GM18867 (cell line): ENCODE measurements around the gene SIAH1.
A peak's percentile ranks its signal among the peaks of the same experiment; 100 is the strongest.
"Not testable (repeated sequence)": the region's sequence is repeated elsewhere in the genome, so short reads cannot be mapped to it uniquely, and the experiment has no call there.

ENCODE experiments used
- ATAC-seq: cut with Tn5 transposase; IDR thresholded peaks from one replicate; pipeline ENCODE4 v1.9.1; 2021; ENCODE audit warnings: mild to moderate bottlenecking, moderate library complexity; ENCODE audit not compliant: unreplicated experiment

SIAH1 gene

DNA sequence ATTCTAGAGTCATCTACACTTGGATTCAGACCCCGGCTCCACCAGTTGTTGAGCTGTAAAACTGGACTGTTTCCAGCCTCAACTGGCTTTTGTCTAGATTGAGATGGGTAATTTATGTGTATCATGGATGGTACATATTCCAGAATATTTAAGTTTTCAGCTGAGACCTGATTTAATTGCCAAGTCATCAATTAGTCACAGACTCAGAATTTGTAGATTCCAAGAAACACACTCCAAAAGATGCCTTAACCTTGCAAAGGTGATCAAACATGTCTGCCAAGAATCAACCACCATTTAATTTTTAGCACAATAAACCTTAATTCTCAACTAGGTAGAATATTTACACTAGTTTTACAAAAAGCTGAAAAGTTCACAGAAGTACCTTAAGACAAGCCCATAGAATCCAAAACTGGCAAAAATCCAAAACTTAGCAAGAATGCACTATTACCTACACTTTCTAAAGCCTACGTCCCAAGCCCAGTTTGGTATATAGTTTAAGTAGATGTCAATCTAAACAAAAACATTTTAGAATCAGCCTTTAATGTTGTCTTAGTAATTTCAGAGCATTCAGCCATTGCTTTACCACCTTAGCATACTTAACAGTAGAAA lies 17.7 kb downstream of the SIAH1 start:
- ATAC-seq = no peak

DNA sequence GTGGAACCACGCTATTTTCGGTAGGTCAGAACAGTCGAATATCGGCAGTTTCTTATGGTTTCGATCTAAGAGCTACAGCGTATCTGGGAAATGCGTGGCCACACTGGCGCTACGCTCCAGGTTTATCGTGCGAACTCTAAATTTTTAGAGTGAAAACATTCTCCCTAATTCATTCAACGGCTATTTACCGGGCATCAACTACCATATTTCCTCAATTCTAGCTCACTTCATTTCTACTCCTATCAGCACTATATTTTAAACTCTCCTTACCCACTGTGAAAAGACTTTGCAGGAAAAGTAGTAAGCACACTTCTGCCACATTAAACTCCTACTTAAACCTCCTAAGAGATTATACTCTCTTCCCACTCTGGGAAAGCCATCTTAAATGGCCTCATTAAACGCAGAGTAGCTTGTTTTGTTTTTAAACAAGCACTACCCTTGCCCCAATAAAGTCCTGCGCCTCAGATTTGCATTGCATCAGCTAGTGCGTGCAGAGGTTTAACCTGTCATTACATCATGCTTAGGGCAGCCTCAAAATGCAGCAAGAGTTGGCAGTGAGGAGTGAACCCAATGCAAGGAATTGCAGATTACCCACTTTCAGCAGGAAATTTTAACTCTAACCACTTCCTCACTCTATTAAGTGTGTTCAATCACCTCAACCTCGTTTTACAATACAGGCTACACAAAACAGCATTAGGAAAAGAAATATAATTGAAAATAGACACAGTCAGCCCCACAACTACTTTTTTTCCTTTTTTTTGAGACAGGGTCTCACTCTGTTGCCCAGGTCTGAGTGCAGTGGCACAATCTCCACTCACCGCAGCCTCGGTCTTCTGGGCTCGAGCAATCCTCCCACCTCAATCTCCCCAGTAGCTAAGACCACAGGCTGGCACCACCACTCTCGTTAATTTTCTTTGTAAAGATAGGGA lies 18.8 kb downstream of the SIAH1 start:
- ATAC-seq = peak; percentile 70

DNA sequence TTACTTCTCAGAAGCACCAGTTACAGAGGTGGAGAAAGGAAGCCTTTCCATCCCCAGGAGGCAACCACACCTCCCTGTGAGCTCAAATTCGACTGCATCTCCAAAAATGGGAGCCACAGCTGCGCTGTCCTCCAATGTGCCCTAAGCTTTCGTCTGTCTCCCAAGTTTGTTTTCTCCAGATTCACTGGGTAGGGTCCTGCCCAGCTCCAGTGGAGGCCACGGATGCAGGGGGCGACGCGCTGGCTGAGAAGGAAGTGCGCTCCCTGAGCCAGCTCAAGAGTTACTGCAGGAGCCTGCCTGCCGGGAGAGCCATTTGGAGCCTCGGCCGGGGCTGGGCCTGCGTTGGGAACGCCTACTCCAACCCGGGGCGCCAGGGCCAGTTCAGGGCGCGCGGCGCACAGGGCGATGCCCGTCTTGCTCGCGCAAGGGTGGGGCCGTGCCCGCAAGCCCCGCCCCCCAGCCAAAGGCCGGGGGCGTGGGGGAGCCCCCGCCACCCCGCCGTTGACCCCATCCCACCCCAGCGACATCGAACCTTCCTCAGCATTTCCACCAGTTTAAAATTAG lies 19.5 kb downstream of the SIAH1 start:
- peak; percentile 95 for ATAC-seq

DNA sequence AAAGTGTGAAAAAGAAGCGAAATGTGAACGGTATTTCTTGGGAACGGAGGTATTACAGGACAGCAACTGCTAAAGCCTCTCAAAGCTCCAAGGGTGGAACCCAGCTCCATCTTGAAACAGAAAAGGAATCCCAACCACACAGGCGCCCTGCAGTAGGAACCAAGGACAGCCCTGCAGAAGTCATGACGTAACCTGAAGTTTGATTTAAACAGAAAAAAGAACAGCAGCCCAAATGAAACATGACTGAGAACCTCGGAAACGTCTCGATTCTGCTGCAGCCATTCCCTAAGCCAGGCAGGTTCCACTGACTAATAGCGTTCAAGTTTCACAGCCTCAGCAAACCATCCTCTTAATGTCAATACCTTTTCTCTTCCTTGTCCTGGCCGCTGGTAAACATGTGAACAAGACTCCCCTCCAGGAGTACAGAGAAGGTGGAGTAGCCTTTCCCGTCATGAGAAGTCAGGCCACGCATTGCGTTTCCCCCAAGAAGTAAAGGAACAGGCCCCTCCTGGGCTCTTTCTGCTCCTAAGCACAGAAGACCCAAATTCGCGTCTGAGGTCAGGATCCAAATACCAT lies 20.1 kb downstream of the SIAH1 start:
- no peak for ATAC-seq

DNA sequence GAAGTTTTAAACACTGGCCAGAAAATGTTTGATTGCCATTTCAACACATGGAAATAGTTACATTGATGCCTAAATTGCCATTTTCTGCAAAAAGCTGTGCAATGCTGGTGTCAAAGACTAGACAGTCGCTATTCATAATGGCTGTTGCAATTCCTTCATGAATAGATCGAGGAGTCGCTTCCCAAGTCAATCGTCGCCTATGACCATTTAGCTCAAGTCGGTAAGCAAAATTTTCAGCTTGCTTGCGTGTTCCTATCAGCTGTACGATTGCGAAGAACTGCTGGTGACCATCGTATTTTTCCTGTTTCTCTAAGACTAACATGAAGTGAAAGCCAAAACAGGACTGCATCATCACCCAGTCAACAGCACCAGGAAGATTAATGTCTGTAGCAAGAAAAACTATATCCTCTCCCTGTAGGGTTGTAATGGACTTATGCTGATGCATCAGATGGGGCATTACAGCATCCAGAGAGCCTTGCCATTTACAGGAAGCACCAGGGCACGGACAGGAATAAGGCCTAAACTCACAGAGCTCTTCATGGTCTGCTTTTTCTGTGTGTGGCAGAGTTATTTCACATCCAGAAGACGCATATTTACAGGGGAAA lies 23.6 kb downstream of the SIAH1 start:
- no peak for ATAC-seq

DNA sequence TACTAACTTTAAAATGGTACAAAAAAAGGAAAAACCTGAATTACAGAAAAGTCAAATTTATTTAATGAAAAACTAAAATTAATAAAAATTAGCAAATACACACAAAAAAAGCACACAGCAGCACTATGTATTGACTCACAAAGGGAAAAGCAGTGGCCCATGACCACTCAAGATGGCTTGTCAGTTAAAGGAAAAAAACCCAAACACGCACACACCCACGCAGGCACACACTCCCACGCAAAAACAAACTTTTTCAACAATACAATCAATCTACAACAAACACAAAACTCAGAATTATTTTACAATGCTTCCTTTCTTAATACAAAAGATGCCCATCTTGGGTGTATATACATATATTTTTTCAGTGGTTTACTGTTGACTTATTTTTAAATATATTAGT lies 24.2 kb downstream of the SIAH1 start:
- no peak for ATAC-seq

DNA sequence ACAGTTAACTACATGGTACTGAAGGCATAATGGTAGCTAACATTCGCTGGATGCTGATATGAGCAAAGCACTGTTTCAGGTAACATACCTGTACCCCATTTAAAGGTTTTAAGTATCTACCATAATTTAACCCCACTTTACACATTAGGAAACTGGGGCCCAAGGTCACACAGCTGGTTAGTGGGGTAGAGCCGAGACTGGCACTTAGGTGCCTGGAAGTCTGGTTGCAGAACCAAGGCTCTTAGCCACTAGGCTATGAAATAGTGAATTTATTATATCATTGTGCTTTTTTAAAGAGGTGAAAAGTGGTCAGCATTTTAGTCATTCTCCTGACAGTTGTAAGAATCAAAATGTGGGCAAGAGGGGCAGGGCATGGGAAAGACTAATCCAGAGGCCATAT lies 25.2 kb downstream of the SIAH1 start:
- no peak for ATAC-seq

DNA sequence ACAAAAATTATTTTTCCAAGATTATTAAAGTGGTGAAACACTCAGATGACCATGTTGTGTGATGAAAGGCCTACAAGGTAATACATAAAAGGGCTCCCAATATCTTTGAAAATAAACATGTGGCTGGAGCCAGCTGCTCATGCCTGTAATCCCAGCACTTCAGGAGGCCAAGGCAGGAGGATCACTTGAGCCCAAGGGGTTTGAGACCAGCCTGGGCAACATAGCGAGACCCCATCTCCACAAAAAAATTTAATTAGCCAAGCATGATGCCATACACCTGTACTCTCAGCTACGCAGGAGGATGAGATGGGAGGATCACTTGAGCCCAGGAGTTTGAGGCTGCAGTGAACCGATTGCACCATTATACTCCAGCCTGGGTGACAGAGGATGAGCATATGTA lies 26.8 kb downstream of the SIAH1 start:
- no peak for ATAC-seq

DNA sequence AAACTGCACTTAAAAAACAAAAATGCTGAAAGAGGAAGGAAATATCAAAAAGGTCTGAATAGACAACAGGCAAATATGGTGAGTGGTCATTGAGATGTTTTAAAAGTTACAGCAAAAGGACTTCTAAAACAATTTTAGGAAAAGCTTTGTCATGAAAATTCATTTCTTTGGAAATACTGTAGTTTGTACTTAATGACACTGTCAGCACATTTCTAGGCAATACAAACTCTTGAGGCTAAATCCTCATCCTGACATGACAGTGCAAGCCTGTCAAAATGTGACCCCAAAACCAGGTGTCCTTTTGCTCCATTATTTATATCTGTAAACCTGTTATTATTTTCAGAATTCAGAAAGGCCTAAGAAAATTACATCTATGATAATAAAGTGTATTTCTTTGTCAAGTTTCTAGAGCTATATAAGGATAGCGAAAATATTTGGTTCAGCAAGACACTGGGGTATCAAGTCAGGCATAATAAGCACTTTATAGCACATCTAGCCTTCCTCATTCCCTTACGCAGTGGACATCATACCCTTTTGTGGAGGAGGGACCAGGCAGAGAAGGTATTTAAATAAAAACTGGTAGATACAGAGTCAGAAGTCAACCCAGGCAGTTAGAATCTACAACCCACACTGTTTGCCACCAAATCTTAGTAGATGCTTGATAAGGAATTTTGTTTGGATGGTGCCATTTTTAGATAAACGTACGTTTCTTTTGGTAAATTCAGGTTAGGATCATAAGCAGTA lies 28.4 kb downstream of the SIAH1 start:
- no peak for ATAC-seq

DNA sequence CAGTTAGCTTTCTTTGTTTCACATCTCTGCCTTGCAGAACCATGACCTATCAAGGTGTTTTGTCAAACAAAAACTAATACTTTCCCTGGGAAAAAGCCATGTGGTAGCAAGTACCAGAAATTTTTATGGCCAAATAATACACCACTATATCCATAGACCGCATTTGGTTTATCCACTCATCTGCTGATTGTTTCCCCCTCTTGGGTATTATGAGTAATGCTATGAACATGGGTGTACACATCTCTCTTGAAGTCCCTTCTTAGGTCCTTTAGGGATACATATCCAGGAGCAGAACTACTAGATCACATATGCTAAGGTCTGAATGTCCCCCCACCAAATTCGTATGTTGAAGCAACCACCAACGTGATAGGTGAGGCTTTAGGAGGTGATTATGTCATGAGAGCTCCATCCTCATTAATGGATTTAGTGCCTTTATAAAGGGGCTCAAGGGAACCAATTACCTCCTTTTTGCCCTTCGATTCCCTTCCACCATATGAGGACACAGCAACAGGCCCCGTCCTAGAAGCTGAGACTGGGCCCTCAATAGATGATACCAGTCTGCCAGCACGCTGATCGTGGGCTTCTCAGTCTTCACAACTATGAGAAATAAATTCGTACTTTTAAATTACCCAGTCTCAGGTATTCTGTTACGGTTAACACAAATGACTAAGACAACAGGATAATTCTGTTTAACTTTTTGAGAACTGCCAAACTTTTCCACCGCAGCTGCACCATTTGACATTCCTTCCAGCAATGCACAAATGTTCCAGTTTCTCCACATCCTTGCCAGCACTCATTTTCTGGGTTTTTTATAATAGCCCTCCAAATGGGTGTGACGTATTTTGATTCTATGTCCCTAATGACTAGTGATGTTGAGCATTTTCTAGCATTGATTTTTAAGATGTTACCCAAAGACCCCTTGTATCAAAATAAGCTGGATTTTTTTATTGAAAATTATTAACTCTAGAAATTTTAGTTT lies 30.0 kb downstream of the SIAH1 start:
- no peak for ATAC-seq

DNA sequence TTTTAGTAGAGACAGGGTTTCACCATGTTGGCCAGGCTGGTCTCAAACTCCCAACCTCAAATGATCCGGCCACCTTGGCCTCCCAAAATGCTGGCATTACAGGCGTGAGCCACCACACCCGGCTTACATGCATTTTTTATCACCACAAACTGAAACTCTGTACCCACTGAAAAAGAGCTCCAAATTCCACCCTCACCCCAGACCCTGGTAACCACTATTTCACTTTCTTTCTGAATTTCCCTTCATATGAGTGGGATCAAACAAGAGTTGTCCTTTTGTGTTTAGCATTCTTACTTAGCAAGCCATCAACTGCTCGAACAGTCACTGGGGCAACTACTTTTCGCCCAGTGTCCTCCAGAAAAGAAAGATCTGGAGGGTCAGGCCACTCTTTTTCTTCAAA lies 30.8 kb downstream of the SIAH1 start:
- ATAC-seq = not testable (repeated sequence)

DNA sequence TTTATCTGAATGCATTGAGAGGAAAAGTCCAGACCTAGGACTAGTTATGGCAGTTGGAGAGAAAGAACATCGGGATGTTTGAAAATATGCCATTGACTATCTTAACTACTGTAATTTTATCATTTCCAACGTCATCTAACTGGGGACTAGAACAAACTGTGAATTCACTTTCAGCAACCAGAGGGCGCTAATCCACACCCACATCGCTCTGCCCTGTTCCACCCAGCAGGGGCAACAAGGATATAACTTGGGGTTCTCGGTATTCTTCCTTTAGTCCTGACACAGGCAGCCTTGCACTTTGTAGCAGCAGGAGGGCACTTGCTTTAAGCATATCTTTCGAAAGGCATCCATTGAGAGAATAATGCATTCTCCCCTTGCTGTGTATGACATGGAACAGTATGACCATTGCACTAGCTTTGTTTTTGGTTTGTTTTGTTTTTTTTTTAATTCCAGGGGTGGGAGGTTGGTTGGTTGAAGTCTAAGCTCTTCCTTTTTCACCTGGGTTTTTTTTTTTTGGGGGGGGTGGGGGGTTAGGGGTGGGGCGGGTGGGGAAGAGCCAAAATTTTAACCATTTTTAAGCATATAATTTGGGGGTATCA lies 31.5 kb downstream of the SIAH1 start:
- ATAC-seq = peak; percentile 91

DNA sequence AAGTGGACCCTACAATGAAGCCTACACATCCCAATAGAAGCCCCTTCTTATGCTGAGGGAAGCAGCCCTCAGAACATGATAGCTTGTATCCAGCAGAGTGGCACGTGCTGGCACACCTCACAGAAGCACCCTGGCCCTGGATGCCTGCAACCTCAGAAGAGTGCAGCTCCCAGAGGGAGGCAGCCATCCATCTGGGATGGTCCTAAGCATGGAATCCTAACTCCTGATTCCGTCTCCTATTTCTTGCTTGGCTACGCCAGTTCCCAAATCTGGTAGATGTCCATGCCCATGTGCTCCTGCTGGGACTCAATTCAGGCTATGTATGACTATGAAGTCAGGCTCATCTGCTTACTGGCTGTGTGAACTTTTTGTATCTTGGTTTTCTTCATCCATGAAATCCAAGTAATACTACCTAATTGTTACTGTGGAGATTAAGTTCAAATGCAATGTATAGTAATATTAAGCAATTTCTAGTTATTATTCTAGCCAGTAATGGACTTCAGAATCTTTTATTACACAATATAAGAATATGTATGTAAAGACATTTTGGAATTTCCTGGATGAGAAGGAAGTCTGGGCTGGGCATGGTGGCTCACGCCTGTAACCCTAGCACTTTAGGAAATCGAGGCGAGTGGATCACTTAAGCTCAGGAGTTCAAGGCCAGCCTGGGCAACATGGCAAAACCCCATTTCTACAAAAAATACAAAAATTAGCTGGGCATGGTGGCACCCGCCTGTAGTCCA lies 32.4 kb downstream of the SIAH1 start:
- ATAC-seq = no peak

DNA sequence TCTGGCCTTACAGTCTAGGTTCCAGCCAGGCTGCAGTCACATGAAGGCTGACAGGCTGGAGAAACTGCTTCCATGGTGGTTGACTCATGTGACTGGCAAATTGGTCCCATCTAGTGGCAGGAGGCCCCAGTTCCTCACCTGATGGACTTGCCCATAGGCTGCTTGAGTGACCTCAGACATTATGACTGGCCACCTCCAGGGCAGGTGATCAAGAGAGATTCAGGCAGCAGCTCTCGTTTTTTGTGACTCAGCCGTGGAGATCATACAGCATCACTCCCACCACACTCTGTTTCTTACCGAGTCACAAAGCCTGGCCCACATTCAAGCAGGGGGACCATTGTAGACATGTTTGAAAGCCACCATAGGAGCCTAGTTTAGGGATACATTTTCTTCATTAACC lies 34.5 kb downstream of the SIAH1 start:
- ATAC-seq = no peak

DNA sequence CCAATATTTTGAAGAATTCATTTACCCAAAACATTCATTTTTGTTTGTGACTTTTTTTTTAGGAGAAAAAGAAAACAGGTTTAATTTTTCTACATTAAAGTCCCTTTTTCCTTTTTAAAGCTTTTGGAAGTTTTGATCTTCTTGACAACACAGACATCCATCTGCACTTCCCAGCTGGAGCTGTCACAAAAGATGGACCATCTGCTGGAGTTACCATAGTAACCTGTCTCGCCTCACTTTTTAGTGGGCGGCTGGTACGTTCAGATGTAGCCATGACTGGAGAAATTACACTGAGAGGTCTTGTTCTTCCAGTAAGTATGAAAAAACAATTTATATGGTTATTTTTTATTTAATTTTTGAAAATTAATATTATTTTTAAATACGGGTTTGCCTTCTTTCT lies 37.2 kb downstream of the SIAH1 start:
- ATAC-seq = no peak

DNA sequence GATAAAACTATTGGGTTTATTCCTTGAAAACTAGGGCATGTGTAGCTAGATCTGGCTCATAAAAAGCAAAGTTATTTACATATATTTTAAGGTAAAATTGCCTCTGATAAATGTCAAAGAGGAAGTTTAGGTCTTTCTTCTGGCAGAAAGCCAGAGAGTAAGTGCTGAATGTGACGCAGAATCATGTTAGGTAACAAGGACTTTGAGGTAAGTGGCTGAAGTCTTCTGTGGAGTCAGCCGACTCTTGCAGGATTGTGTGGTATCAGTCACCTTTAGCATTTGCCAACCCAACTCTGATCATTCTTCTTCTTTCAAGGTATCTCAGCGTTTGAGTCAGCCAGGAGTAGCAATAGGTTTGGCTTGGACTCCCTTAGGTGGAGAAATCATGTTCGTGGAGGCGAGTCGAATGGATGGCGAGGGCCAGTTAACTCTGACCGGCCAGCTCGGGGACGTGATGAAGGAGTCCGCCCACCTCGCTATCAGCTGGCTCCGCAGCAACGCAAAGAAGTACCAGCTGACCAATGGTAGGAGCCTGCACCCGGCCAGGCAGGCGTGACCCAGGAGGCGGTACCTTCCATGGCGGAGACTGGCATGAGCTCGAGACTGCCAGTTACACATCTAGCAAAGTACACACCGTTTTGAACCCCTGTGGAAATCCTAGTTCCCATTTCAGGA lies 37.9 kb downstream of the SIAH1 start:
- ATAC-seq = no peak

DNA sequence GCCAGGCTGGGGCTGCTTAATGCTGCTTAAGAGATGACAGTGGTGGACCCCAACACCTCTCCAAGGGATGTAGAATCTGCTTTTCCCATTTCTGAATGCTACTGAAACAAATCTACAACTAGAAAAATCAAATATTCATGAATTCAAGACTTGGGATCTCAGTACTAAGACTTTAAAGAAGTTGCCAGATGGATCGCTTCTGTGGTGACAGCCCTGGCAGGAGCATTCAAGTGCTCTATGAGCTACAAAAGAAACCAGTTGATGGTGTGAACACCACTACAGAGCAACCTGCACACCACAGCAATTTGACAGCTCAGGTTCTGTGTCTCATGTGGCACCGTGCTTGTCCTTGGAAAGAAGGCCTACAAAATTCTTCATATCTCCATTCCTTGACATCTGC lies 42.6 kb downstream of the SIAH1 start:
- no peak for ATAC-seq

DNA sequence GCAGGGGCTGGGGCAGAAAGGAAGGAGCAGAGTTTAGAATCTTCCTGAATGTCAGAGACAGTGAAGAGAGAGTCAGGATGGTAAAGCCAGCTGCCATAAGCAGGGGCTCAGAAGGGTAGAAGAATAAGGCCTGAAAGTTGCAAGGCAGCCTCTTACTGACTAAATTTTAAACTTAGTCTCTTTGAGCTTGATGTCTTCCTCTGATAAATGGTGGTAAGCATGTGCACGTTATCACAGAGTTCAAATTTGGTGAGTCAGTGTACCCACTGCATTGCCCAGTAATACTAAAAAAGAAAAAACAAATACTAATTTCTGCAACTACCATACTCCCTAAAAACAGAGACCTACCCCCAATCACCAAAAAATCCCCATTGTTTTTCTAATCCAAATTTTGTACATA lies 45.2 kb downstream of the SIAH1 start:
- no peak for ATAC-seq
